Lower leg skin (tissue), 3 donors: ENCODE measurements around the gene LRRC3B.

ENCODE experiments used
- POLR2A ChIP-seq, 2 donors: fragments of 450-650 bp; IDR thresholded peaks; one replicate each; pipeline ENCODE4 v1.6.1; 2016 to 2017; ENCODE audit warnings: antibody characterized with exemption in 2 of 2, mild to moderate bottlenecking in 1 of 2, moderate library complexity in 1 of 2
- TF ChIP-seq, protein P1 (sequence below), 3 donors: fragments of 450-650 bp; IDR thresholded peaks; one replicate each; pipeline ENCODE4 v1.5.1; 2016; ENCODE audit warnings: antibody characterized with exemption in 3 of 3, mild to moderate bottlenecking in 3 of 3, moderate library complexity in 2 of 3

DNA sequence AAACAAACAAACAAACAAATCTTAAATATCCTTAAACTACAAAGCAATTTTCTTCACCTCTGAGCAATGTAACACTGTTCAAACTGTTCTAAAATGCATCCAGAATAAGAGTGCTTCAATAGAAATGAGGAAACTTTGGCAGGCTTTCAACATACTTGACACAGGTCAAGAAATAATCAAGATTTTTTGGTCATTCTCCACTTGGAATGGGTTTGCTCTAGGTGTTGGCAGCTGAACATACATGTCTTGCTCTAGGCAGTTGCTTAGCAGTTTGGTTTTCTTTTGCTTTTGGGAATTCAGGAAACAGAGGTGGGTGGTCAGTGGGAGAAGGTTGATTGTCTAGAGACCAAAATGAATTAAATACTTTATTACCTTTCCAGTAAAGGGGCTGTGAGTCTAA is 1.4 kb upstream of the LRRC3B start:
- TF ChIP-seq, protein P1, sequence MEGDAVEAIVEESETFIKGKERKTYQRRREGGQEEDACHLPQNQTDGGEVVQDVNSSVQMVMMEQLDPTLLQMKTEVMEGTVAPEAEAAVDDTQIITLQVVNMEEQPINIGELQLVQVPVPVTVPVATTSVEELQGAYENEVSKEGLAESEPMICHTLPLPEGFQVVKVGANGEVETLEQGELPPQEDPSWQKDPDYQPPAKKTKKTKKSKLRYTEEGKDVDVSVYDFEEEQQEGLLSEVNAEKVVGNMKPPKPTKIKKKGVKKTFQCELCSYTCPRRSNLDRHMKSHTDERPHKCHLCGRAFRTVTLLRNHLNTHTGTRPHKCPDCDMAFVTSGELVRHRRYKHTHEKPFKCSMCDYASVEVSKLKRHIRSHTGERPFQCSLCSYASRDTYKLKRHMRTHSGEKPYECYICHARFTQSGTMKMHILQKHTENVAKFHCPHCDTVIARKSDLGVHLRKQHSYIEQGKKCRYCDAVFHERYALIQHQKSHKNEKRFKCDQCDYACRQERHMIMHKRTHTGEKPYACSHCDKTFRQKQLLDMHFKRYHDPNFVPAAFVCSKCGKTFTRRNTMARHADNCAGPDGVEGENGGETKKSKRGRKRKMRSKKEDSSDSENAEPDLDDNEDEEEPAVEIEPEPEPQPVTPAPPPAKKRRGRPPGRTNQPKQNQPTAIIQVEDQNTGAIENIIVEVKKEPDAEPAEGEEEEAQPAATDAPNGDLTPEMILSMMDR (IDR thresholded peaks at IDR 0.05): no peak
- no peak for TF ChIP-seq POLR2A (IDR thresholded peaks at IDR 0.05)
